GM10266 (cell line): ENCODE results near the gene CELF1.

Source experiments
- DNase-seq: peaks from one replicate; pipeline ENCODE4 v3.0.0; 2012; ENCODE audit errors: extremely low spot score
- CTCF ChIP-seq: IDR thresholded peaks from 2 replicates; pipeline ENCODE4 v1.5.1; 2012; ENCODE audit warnings: mild to moderate bottlenecking, low read depth; ENCODE audit not compliant: control insufficient read depth, insufficient read depth; ENCODE audit errors: missing control alignments

The CELF1 gene

DNA sequence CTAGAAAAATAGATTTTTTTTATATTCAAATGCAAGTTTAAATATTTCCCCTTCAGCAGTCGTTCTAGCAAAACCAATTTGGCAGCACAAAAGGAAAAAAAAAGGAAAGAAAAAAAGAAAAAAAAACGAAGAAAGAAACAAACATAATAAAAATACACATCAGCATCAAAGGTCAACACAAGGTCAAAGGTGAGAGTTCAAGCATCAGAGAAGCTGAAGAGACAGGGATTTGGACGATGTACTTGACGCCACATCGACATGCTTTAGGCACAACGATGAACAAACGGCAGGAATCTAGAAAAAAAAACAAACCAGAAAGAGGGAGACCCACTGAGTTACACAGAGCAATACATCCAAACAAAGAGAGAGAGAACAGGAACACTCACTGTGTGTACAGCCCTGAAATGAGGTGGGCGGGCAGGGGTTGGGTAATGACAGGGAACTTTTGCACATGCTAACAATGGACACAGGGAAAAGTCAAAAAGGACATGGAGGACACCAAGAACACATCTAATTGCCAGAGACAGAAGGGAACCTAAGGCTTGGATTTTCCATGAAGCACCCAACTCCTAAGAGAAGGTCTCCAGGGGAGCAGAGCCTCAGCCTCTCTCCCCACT, 84.2 kb downstream of the CELF1 start:
- DNase-seq = no peak
- no peak for TF ChIP-seq CTCF

- no peak for TF ChIP-seq CTCF
- no peak for DNase-seq
These were observed 85.6 kb downstream of the CELF1 start for GRCh38 chr11:47467357-47467756.

- TF ChIP-seq CTCF = no peak
- no peak for DNase-seq
These were observed 86.2 kb downstream of the CELF1 start for GRCh38 chr11:47466701-47467250.

GRCh38 chr11:47466201-47466600, 86.7 kb downstream of the CELF1 start:
- no peak for TF ChIP-seq CTCF

GRCh38 chr11:47464483-47464882, 88.4 kb downstream of the CELF1 start:
- no peak for DNase-seq
- TF ChIP-seq CTCF = no peak

More at GRCh38 chr11:47466201-47466600, 86.7 kb downstream of the CELF1 start:
- no peak for DNase-seq

- no peak for DNase-seq
These were observed 91.1 kb downstream of the CELF1 start for GRCh38 chr11:47461876-47462275.

More at GRCh38 chr11:47461876-47462275, 91.1 kb downstream of the CELF1 start:
- no peak for TF ChIP-seq CTCF
